ENCODE results near the gene ATP6V1E1. TPM values are rescaled to one million over a fixed set of nuclear protein-coding genes. Genes with fewer than 3 reads are reported as not detected.

The ATP6V1E1 gene
- polyA plus RNA-seq, 1 experiment, result 140 TPM

GRCh38 chr22:17627961-17628405 lies 566 bp downstream of the ATP6V1E1 start:
- CTCF ChIA-PET, result interaction anchor here (0.9 kb wide), 1 partner anchor 72 kb away, joined by 4 read pairs; no protein-coding TSS in a partner anchor
- H3K27me3 ChIP-seq (ENCODE audit: control insufficient read depth, insufficient read depth, low read length), result no peaks in the 10 kb centered on the region

DNA sequence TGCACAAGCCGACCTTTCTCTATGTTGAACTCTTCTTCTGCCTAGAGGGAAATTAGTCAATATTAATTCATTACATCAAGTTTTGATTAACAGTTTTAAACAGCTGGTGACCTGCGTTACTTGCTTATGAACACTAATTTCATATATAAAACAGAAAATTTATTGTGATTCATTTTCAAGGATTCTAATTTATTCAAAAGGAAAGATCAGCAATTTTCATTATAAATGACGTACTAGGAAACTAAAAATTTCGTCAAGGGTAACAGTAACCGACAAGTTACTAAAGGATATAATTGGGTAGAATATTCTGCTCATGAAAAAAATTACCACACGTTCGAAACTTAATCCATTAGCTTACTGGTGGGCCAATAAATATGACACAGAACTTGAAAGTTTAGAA lies 15.3 kb downstream of the ATP6V1E1 start:
- DNase-seq (ENCODE audit: low read depth), result no peak
- TF ChIP-seq CTCF (IDR thresholded peaks at IDR 0.05; ENCODE audit: insufficient read depth, low read depth, low read length), result no peak
- peaks cover 3% of the 10 kb centered on the region for H3K36me3 ChIP-seq (ENCODE audit: control insufficient read depth, insufficient read depth, low read length)
- ChIA-PET POLR2A (no interaction called here), CTCF (no interaction called here)
- H3K27me3 ChIP-seq (ENCODE audit: control insufficient read depth, insufficient read depth, low read length), result no peaks in the 10 kb centered on the region
- H3K4me3 ChIP-seq (ENCODE audit: low read depth, low read length), result no peak overlapping the region

More at GRCh38 chr22:17627961-17628405, 566 bp downstream of the ATP6V1E1 start:
- POLR2A ChIA-PET, result no interaction called here
- no peak for TF ChIP-seq CTCF (IDR thresholded peaks at IDR 0.05; ENCODE audit: insufficient read depth, low read depth, low read length)
- DNase-seq (ENCODE audit: low read depth), result no peak
- Histone ChIP-seq H3K4me3 (ENCODE audit: low read depth, low read length) (peak overlapping the region; percentile 91), H3K36me3 (ENCODE audit: control insufficient read depth, insufficient read depth, low read length) (no peaks in the 10 kb centered on the region)

GRCh38 chr22:17612057-17612456 lies 16.5 kb downstream of the ATP6V1E1 start:
- POLR2A ChIA-PET, result no interaction called here
- TF ChIP-seq CTCF (IDR thresholded peaks at IDR 0.05; ENCODE audit: insufficient read depth, low read depth, low read length), result no peak
- CTCF ChIA-PET, result no interaction called here
- Histone ChIP-seq H3K4me3 (ENCODE audit: low read depth, low read length) (no peak overlapping the region), H3K36me3 (ENCODE audit: control insufficient read depth, insufficient read depth, low read length) (peaks cover 6% of the 10 kb centered on the region), H3K27me3 (ENCODE audit: control insufficient read depth, insufficient read depth, low read length) (no peaks in the 10 kb centered on the region)
- DNase-seq (ENCODE audit: low read depth), result no peak

- Histone ChIP-seq H3K36me3 (ENCODE audit: control insufficient read depth, insufficient read depth, low read length) (peaks cover 6% of the 10 kb centered on the region), H3K4me3 (ENCODE audit: low read depth, low read length) (no peak overlapping the region), H3K27me3 (ENCODE audit: control insufficient read depth, insufficient read depth, low read length) (no peaks in the 10 kb centered on the region)
- ChIA-PET CTCF (no interaction called here), POLR2A (no interaction called here)
- no peak for TF ChIP-seq CTCF (IDR thresholded peaks at IDR 0.05; ENCODE audit: insufficient read depth, low read depth, low read length)
- DNase-seq (ENCODE audit: low read depth), result no peak
These were observed 20.5 kb downstream of the ATP6V1E1 start for GRCh38 chr22:17607891-17608521.

DNA sequence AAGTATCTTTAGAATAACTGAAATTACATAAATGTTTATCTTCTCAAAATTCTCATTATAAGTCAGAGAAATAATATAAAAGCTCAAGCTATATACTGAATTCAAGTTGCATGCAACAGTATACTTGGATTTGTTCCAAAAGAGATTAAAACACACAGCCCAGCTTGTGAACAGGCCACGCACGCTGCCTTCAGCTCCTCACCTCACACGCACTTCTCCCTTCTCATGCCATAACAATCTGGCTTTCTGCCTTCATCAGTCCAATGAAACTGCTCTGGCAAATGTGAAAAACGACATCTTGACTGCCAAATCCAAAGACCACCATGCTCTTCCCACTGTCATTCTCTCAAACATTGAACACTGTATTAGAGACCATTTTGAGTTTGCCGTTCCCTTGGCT lies 22.1 kb downstream of the ATP6V1E1 start:
- no peaks in the 10 kb centered on the region for H3K27me3 ChIP-seq (ENCODE audit: control insufficient read depth, insufficient read depth, low read length)
- peaks cover 4% of the 10 kb centered on the region for H3K36me3 ChIP-seq (ENCODE audit: control insufficient read depth, insufficient read depth, low read length)
- CTCF ChIA-PET, result interaction anchor here (0.6 to 2.5 kb wide), 3 partner anchors 12 to 48 kb away, joined by 3 to 8 read pairs (median 3); no protein-coding TSS in a partner anchor
- TF ChIP-seq CTCF (IDR thresholded peaks at IDR 0.05; ENCODE audit: insufficient read depth, low read depth, low read length), result no peak
- DNase-seq (ENCODE audit: low read depth), result no peak
- POLR2A ChIA-PET, result interaction anchor here (0.6 kb wide), 1 partner anchor 280 kb away, joined by 6 read pairs; no protein-coding TSS in a partner anchor
- H3K4me3 ChIP-seq (ENCODE audit: low read depth, low read length), result no peak overlapping the region
